Measurements from ENCODE around the gene ARL8B.

DNA sequence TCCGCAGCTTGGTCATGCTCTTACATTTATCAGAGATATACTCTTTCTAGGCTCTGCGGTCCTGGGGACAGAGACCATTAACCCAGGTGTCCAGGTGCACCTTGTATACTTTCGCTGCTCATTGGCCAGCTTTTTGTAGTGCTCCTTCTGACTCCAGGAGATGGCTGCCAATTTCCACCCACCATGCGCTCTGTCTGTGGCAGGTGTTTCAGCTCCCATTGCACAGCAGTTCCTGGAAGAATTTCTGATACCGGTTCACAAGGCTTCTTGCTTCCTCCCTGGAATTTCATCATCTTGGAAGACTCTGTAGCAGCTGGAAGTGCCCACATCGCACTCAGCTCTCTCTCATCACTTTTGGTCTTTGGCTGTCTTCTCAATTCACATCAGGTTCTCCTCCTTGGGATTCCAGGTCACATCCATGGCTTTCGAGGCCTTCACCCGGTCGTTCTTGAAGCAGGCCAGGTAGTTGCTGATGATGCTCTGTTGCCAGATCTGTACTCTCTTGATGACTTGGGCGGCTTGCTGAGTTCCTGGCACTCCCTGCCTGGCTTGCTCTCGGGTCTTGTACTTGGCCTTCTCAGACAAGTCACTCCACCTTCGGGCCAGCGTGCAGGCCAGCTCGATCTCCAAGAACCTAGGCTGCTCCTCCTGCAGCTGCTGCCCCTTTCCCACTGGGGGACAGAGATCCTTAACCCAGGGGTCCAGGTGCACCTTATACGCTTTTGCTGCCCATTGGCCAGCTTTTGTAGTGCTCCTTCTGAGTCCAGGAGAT, 41.1 kb upstream of the ARL8B start:
- TF ChIP-seq EZH2 (IDR thresholded peaks at IDR 0.05; ENCODE audit: low read length, unreplicated experiment) (no peak), CTCF (conservative IDR thresholded peaks at IDR 0.05; ENCODE audit: low read depth, low read length) (no peak)

All from PC-3 (cell line).